Smooth muscle cell (in vitro differentiated cells): ENCODE data around the gene TFAP2A. TPM values are rescaled to one million over a fixed set of nuclear protein-coding genes. Genes with fewer than 3 reads are reported as not detected.

Experiments
- DNase-seq: peaks from one replicate; lab custom pipeline; 2025; ENCODE audit not compliant: unreplicated experiment; lab: John Stamatoyannopoulos, UW
- H2AFZ ChIP-seq: fragments of 200-600 bp; sonication (generic); 2 replicates; pipeline ENCODE4 v1.6.0; 2016; ENCODE audit warnings: antibody characterized with exemption, low read depth, mild to moderate bottlenecking
- H3F3A ChIP-seq: fragments of 200-600 bp; sonication (generic); 2 replicates; pipeline ENCODE4 v1.6.0; 2017; ENCODE audit warnings: antibody characterized with exemption, low read depth
- H3K27ac ChIP-seq: fragments of 200-600 bp; sonication (generic); 2 replicates; pipeline ENCODE4 v1.5.1; 2016; ENCODE audit warnings: low read depth, mild to moderate bottlenecking
- H3K27me3 ChIP-seq: fragments of 200-600 bp; sonication (generic); 2 replicates; pipeline ENCODE4 v1.6.1; 2016; ENCODE audit warnings: low read depth, mild to moderate bottlenecking
- H3K36me3 ChIP-seq: fragments of 200-600 bp; sonication (generic); 2 replicates; pipeline ENCODE4 v1.5.1; 2016; ENCODE audit warnings: low read depth
- H3K4me1 ChIP-seq: fragments of 200-600 bp; sonication (generic); 2 replicates; pipeline ENCODE4 v1.5.1; 2016; ENCODE audit warnings: low read depth
- H3K4me2 ChIP-seq: fragments of 200-600 bp; sonication (generic); 2 replicates; pipeline ENCODE4 v1.6.0; 2016; ENCODE audit warnings: mild to moderate bottlenecking
- H3K4me3 ChIP-seq: fragments of 200-600 bp; sonication (generic); 2 replicates; pipeline ENCODE4 v1.5.1; 2016; ENCODE audit warnings: mild to moderate bottlenecking
- H3K79me2 ChIP-seq: fragments of 200-600 bp; sonication (generic); 2 replicates; pipeline ENCODE4 v1.6.0; 2016; ENCODE audit warnings: low read depth, mild to moderate bottlenecking
- H3K9ac ChIP-seq: fragments of 200-600 bp; sonication (generic); 2 replicates; pipeline ENCODE4 v1.6.0; 2016; ENCODE audit warnings: low read depth
- H3K9me3 ChIP-seq: fragments of 200-600 bp; sonication (generic); replicated peaks from 2 replicates; pipeline ENCODE4 v1.5.1; 2016; ENCODE audit warnings: low read depth
- H4K20me1 ChIP-seq: fragments of 200-600 bp; sonication (generic); 2 replicates; pipeline ENCODE4 v1.6.0; 2016; ENCODE audit warnings: low read depth
- CTCF ChIP-seq: fragments of 200-600 bp; sonication (generic); IDR thresholded peaks from 2 replicates; pipeline ENCODE4 v1.5.1; 2017; ENCODE audit warnings: borderline replicate concordance, mild to moderate bottlenecking, antibody characterized with exemption; ENCODE audit not compliant: insufficient read depth, poor library complexity, severe bottlenecking
- WGBS: methylation state at CpG from one replicate; pipeline ENCODE4 v1.1.7; 2016; ENCODE audit warnings: low lambda C conversion rate; 5-methylcytosine and 5-hydroxymethylcytosine counted together
- polyA plus RNA-seq: library from polyadenylated mRNA; unstranded; fragments of >200 nt; fragmentation: Nextera tagmentation; extraction: Ambion mirVana; gene quantifications from 2 replicates; pipeline ENCODE4 v1.2.1, GENCODE V29; 2016
- total RNA-seq: library from RNA; depleted of rRNA; stranded (reverse); fragments of >200 nt; gene quantifications from 2 replicates; pipeline ENCODE4 v1.2.3, GENCODE V29; 2014

Gene TFAP2A
- total and polyA plus RNA-seq, 2 experiments from 2014 or later: 10.1 to 13.6 TPM

GRCh38 chr6:10401004-10401536, 13.8 kb downstream of the TFAP2A start:
- peak overlapping the region; percentile 14 for H3K4me2 ChIP-seq
- no peaks in the 10 kb centered on the region for H3K36me3 ChIP-seq
- H3K79me2 ChIP-seq: peaks cover 9% of the 10 kb centered on the region
- no peak for TF ChIP-seq CTCF
- H2AFZ ChIP-seq: no peak overlapping the region
- H3K27me3 ChIP-seq: peaks cover 26% of the 10 kb centered on the region
- H3K4me1 ChIP-seq: peaks cover under 1% of the 10 kb centered on the region
- WGBS: 27% methylated on average over 9 of the region's 9 CpGs
- no peaks in the 10 kb centered on the region for H3K9me3 ChIP-seq
- H3K27ac ChIP-seq: peak overlapping the region; percentile 96
- H3K9ac ChIP-seq: peak overlapping the region; percentile 40
- no peaks in the 10 kb centered on the region for H4K20me1 ChIP-seq
- DNase-seq: no peak
- H3K4me3 ChIP-seq: no peak overlapping the region
- peaks cover 6% of the 10 kb centered on the region for H3F3A ChIP-seq

DNA sequence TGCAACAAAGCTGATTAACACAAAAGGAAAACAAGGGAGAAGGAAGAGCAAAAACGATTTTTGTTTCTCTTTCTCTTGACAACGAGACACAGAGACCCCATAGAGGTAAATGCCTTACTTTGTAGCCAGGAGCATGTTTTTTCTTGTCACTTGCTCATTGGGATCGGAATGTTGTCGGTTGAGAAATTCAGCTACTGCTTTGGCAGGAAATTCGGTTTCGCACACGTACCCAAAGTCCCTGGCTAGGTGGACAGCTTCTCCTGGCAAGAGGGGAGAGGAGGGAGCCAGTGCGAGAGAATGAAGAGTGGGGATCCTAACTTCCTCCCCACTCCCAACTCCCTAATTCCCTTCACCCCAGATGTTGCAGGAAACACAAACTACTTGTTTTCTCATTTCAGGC, 14.5 kb downstream of the TFAP2A start:
- Histone ChIP-seq H3F3A (no peaks in the 10 kb centered on the region), H3K4me3 (no peak overlapping the region), H3K4me1 (peaks cover 7% of the 10 kb centered on the region), H4K20me1 (no peaks in the 10 kb centered on the region), H3K9ac (peak overlapping the region; percentile 40), H3K27me3 (peaks cover 26% of the 10 kb centered on the region), H3K36me3 (no peaks in the 10 kb centered on the region), H3K79me2 (peaks cover 6% of the 10 kb centered on the region), H3K27ac (peak overlapping the region; percentile 96), H3K4me2 (peak overlapping the region; percentile 27), H2AFZ (no peak overlapping the region), H3K9me3 (no peaks in the 10 kb centered on the region)
- WGBS: 57% methylated on average over 8 of the region's 8 CpGs
- TF ChIP-seq CTCF: no peak
- no peak for DNase-seq

DNA sequence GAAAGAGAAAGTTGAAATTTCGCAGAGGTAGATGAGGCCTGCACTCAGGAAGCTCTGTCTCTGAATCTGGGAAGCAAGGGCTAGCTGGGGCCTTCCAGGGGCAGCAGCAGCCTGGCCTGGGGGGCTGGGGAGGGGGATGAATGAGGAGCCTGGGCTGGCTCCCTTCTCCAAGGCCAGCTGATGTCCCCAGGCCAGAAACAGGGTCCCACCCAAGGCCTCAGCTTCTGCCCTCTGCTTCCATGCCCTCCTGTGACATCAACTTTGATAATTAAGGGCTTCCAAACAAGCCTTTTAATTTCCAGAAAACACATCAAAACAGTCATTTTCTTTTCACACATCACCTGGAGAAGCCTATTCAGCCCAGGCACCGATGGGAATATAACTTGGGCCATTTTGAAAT, 15.4 kb downstream of the TFAP2A start:
- TF ChIP-seq CTCF: no peak
- peaks cover 7% of the 10 kb centered on the region for H3K4me1 ChIP-seq
- H3K9me3 ChIP-seq: no peaks in the 10 kb centered on the region
- no peaks in the 10 kb centered on the region for H3K36me3 ChIP-seq
- H3K27ac ChIP-seq: peak overlapping the region; percentile 96
- no peaks in the 10 kb centered on the region for H4K20me1 ChIP-seq
- H3K9ac ChIP-seq: peak overlapping the region; percentile 40
- no peaks in the 10 kb centered on the region for H3K79me2 ChIP-seq
- no peak overlapping the region for H2AFZ ChIP-seq
- H3K27me3 ChIP-seq: peaks cover 30% of the 10 kb centered on the region
- no peak overlapping the region for H3K4me2 ChIP-seq
- no peaks in the 10 kb centered on the region for H3F3A ChIP-seq
- H3K4me3 ChIP-seq: no peak overlapping the region
- no peak for DNase-seq
- WGBS: 76% methylated on average over 2 of the region's 2 CpGs
